CD4-positive, alpha-beta T cell treated with Interleukin-15 for 4 hours (primary cell): ENCODE results near the gene MMP25.
"Not testable (repeated sequence)": the region's sequence is repeated elsewhere in the genome, so short reads cannot be mapped to it uniquely, and the experiment has no call there.

Experiments used
- DNase-seq: peaks from one replicate; pipeline ENCODE4 v3.0.0-alpha.2; 2020; ENCODE audit warnings: low spot score

Gene MMP25

DNA sequence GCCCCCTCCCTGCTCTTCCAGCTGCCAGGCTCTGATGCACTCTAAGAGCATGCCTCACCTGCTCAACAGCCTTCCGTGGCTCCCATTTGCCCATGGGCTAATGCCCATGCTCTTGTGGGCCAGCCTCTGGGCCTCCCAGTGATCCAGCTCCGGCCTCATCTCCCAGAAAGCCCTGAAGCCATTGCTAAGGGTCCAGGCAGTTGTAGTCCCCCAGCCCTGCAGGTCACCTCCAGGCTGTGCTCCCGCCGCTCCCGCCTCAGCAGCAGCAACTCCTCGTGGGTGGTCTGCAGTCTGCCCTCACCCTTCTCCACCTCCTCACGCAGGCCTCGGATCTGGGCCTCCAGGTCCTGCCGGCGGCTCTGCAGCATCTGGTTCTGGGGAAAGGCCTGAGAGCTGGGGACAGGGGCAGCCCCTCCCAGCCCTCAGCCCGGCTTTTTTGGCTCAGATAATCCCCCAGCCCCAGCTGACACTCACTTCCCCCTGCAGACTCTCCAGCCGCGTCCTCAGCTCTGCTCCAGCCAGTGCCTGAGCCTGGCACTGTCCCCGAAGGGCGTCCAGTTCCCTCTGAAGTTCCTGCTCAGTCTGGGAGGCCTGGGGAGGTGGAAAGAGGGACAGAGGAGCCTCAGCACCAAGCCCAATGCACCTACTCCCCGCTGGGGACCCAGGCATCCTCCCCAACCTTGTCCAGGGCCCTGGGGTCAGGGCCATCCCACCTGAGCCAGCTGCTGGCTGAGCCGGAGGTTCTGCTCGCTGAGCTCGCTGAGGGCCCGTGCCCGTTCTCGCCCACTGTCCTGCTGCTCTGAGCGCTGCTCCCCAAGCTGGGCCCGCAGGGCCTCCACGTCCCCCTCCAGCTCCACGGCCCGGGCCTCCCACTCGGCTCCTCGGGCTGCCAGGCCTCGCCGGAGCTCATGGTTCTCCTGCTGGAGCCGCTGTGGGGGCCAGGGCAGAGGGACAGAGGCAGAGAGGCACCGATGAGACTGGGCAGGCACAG lies 15.8 kb upstream of the MMP25 start:
- DNase-seq, result no peak

DNA sequence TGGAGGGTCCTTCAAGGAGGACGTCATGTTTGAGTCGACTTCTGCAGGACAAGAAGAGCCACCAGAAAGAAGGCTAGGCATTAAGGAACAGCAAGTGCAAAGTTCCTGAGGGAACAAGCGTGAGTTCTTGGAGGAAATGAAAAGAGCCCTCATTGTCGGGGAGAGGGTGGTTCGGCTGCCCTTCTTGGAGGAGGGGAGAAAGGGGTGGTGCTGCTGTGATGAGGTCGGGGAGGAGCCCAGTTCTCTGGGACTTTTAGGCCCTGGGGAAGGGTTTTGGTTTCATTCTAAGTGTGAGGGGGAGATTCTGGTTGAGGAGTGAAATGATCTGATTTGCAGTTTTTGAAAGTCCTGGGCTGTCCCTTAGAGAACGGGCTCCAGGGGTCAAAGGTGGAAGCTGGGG lies 13.7 kb upstream of the MMP25 start:
- no peak for DNase-seq

DNA sequence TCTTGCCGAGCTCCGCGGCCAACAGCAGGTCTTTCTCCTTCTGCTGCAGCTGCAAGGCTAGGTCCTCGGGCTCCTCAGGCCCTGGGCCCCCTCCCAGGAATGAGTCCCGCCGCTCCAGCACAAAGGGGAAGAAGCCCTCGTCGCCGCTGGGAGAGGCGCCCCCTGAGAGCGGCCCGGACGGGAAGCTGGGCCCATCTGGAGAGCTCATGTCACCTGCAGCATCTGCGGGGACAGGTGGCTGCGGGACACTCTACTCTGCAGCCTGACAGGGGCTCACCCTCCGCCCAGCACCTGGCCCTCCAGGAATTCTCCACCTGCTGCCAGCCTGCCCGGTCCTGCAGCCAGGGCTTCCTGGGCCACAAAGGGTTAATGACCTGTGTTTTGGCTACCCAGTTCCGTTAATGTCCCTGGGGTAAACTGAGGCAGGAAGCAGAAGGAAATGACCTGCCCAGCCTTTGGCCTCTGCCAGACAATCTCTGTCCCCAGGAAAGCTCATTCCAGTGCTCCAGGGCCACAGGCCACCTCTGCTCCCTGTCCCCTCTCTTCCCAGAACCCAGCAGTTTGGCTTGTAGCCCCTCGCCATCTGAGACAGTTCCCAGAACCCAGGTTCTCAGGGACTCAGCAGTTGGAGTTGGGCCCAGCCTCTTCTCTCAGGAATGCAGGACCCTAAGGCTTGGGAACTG lies 10.9 kb upstream of the MMP25 start:
- no peak for DNase-seq

DNA sequence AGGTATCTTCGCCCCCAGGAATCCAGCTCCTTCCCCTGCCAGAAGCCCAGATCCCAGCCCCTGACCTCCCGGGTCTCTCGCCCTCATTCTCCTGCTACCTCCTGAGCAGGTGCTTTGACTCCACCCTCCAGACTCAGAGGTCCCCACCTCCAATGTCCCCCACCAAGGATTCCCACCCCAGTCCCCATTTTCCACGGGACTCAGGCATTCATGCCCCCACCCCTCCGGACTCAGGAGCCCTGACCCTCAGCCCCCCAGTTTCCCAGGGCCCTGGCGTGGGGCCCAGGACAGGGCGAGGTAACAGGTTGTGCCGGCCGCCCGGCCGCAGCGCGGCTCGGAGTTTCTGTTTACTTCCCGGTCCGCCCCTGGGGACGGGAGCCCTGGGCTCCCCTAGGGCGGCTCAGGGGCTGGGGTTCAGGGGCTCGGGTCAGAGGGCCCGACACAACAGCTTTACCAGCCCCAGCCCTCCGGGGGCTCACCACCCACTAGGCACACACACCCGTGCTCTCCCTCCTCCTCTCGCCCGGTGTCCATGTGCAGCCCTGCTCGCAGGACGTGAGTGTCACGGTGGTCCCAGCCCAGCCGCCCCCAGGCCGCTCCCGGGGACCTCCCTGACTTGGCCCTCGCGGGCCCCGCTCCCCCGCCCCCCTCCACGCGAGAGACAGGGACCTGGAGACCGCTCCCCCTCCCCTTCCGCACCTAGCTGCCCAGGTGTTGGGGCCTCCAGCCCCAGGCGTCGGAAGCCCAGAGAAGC lies 10.2 kb upstream of the MMP25 start:
- DNase-seq, result no peak

DNA sequence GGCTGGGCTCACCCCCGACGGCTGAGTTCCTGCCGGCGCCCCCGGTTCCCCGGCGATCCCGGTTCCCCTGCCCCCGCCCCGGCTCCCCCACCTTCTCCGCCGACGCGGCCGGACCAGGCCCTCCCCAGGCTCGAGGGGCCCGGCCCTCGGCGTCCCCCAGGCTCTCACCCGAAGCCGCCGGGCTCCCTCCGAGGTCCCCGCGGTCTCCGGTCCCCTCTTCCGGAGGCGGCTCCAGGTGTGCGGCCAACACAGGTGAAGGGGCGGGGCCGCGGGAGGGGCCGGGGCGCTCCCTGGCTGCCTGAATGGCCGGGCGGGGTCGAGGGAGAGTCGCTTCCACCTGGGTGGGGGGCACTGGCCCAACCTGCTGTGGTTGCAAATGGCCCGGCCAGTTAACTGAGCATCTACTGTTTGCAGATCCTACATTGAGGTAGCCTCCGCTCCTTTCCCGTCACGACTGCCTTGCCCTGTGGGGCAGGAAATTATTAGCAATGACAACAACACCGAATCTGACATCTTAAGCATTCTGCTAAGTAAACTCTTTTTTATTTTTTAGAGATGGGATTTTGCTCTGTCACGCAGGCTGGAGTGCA lies 9.5 kb upstream of the MMP25 start, which contains the start of gene BICDL2:
Gene BICDL2, minus strand, starts transcription at position 219 of the 590 bp plus-strand sequence. CDS start 1,448 bp downstream, outside the sequence.
- no peak for DNase-seq

DNA sequence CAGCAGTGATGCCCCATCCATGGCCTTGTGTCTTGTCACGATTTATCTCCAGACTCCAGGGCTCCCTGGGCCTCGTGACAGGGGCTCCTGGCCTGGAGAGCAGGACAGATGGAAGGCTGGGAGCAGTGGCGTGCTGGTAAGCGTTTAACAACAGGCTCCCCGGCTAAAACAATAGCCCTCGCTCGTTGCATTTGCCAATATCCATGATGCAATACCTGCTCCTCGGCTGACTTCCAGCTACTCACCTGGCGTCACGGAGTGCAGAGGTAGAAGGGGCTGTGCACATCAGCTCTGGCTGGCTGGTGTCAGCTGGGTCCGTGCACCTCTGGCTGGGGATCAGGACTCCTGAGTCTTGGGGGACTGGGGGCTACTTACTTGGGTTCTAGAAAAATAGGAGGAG lies 8.1 kb upstream of the MMP25 start:
- no peak for DNase-seq

DNA sequence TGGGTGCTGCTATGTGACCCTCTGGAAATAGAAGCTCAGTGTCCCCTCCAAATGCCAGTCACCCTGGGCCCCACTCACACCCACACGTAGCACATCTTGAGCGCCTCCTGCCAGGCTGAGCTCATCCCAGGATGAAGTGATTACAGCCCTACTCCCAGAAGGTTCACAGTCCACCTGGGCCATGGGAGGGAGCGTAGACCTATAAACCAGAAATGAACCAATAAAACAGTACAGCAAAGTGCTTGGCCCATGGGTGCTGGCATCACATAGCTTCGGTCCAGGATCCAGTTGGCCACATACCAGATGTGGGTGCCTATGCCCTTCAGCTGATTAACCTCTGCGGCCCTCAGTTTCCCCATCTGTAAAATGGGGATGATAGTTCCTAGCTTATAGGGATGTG lies 7.5 kb upstream of the MMP25 start:
- DNase-seq, result no peak

DNA sequence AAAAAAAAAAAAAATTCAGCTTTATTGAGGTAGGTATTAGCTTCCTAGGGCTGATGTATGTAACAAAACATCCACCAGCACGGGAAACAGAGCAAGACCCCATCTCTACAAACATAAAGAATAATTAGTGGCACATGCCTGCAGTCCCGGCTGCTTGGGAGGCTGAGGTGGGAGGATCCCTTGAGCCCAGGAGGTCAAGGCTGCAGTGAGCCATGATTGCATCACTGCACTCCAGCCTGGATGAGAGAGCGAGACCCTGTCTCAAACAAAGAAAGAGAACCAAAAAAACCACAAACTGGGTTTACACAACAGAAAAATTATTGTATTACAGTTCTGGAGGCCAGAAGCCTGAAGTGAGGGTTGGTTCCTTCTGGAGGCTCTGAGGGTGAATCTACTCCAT lies 4.0 kb upstream of the MMP25 start:
- DNase-seq, result no peak

DNA sequence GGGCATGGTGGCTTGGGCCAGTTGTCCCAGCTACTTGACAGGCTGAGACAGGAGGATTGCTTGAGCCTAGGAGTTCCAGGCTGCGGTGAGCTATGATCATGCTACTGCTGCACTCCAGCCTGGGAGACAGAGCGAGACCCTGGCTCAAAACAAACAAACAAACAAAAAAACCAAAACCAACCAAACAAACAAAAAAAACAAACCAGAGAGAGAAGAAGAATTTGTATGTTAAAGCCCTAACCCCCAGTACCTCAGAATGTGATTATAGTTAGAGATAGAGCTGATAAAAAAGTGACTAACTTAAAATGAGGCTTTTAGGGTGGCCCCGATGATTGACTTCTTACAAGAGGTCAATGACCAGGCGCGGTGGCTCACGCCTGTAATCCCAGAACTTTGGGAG lies 1.7 kb upstream of the MMP25 start:
- DNase-seq, result no peak

DNA sequence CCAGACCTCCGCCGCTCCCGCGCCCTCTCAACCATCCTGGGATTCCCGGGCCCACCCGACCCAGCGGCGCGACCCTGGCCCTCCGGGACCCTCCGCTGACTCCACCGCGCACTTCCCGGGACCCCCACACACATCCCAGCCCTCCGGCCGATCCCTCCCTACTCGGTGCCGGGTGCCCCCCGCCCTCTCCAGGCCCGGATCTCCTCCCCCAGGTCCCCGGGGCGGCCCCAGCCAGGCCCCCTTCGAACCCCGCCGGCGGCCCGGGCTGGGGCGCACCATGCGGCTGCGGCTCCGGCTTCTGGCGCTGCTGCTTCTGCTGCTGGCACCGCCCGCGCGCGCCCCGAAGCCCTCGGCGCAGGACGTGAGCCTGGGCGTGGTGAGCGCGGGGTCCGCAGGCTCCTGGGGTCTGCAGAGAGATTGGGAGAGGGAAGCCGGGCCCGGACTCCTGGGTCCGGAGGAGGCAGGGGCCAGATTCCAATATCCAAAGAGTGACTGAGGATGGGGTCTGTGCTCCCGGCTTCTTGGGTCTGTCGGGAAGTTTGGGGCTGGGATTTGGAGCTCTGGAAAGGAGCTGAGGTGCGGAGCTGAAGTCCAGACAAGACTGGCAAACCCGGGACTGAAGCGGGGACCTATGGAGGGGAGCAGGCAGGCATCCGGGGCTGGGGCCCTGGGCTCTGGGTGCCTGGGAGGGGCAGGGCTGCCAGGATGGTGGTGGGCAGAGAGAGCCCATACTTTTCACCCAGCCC lies 453 bp downstream of the MMP25 start:
- DNase-seq, result no peak

DNA sequence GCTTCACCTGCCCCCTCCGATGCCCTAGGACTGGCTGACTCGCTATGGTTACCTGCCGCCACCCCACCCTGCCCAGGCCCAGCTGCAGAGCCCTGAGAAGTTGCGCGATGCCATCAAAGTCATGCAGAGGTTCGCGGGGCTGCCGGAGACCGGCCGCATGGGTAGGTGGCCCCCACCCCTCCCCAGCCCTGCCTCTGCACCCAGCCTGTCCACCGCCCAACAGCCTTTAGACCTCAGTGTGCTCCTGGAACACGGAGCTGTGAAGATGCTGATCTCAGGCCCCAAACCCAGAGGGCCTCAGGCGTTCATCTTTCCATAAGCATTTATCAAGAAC lies 993 bp downstream of the MMP25 start:
- no peak for DNase-seq

DNA sequence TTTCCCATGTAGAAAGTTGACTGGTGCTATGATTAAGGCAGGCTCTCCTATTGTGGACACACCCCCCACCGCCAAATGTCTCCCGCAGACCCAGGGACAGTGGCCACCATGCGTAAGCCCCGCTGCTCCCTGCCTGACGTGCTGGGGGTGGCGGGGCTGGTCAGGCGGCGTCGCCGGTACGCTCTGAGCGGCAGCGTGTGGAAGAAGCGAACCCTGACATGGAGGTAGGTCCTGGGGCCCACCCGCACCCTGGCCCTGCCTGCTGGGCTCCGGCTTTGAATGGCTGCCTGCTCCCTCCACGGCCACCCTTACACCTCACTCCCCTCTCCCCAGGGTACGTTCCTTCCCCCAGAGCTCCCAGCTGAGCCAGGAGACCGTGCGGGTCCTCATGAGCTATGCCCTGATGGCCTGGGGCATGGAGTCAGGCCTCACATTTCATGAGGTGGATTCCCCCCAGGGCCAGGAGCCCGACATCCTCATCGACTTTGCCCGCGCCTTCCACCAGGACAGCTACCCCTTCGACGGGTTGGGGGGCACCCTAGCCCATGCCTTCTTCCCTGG lies 3.6 kb downstream of the MMP25 start:
- no peak for DNase-seq

DNA sequence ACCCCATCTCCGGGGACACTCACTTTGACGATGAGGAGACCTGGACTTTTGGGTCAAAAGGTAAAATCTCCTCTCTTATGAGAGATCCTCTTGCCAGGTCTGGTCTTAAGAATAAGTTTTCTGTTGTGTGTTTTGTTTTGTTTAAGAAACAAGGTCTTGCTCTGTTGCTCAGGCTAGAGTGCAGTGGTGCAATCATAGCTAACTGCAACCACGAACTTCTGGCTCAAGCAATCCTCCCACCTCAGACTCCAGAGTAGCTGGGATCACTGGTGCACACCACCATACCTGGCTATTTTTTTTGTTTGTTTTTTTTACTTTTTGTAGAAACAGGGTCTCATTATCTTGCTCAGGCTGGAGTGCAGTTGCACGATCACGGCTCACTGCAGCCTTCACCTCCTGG lies 4.1 kb downstream of the MMP25 start:
- DNase-seq, result no peak

DNA sequence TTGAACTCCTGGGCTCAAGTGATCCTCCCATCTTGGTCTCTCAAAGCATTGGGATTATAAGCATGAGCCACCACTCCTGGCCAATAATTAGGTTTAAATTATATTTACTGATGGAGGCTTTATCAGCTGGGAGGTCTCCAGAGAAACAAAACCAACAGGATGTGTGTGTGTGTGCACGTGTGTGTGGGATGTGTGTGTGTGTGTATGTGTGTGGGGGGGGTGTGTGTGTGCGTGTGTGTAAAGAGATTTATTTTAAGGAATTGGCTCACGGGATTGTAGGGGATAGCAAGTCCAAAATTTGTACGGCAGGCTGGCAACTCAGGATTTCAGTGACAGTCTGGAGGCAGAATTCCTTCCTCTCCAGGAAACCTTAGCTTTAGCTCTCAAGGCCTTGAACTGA lies 4.6 kb downstream of the MMP25 start:
- no peak for DNase-seq

DNA sequence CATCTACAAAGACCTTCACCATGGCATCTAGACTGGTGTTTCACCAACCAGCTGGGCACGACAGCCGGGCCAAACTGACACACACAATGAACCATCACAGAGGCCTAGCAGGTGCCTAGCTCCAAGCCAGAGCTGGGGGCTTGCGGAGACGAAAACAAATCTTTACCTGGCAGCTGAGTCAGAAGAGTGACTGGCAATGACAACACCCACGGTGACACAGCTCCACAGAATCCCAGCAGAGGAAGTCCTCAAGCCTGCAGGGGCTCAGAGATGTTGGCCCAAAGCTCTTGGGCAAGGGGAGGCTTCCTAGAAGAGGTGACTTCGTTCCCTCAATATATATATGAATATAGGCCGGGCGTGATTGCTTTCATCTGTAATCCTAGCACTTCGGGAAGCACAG lies 5.1 kb downstream of the MMP25 start:
- no peak for DNase-seq

DNA sequence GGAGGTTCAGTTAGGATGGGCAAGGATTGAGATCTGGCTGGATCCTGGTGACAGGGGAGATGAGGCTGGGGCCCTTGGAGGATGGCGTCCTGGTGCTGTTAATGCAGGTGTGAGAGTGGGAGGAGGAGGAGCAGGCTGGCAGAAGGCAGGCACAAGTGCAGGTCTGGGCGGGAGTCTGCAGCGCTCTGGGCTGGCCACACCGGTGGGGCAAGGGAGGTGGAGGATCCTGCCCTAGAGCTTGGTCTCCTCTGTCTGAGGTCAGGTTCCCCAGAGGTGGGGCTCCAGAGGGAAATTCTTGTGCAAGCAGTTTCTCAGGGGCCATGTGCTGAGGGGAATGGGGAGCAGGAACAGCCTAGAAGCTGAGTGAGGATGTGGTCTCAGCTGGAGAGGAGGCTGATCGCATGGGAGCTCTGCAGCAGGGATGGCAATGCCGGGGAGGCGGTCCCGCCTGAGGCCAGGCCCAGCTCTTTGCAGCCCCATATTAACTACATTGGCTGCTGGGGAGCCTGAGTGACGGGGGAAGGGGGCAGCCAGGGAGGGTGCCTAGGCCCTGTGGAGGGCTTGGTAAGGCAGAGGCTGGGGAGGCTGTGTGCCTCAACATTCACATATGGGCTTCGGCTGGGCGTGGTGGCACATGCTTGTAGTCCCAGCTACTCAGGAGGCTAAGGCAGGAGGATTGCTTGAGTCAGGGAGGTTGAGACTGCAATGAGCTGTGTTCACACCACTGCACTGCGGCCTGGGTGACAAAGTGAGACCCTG lies 6.4 kb downstream of the MMP25 start:
- DNase-seq, result not testable (repeated sequence)

DNA sequence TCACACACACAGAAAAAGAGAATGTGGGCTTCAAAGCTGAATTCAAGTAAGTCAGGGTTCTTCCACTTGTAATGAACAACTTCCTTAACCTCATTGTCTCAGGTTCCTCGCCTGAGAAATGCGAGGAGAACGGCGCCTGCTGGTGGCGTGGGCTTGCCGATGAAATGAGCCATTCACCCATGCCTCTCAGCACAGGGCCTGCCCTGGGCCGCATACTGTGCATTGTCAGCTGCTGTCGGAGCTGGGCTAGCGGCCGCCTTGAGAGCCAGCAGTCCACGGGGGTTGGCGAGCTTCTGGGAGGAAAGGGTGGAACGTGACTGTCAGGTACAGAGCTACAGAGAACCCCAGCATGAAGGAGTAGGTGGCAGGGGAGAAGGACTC lies 7.0 kb downstream of the MMP25 start:
- DNase-seq, result not testable (repeated sequence)

DNA sequence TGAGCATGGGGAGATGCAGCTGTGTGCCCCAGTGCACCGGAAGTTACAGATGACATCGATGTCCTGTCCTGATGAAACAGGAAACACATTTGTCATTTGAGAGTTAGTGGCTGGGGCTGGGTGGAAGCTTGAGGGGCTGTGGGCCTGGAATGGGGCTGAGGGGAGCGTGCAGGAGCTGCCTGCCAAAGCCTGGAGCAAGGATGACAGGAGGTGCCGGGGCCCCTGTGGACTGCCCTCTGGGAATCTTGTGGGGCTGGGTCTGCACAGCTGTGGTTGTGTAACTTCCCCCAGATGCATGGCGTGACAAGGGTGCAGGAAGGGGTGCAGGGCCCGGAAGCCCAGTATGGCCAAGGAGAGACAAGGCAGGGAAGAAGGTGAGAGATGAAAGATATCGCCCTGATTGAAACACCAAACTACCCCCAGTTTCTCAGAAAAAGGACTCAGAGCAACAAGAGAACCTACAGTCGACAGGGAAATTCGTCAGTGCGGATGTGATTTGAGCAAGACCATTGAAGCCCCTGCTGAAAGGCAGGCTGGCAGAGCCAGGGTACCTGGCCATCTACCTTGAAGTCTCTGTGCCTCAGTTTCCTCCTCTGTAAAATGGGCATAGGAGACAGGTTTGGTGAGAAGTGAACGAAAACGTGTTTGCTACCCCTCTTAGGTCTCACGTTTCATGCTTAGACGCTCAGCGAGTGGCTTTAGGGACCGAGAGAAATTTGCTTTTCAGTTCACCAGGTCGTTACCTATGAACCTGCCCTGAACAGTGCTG lies 8.8 kb downstream of the MMP25 start:
- DNase-seq, result no peak

DNA sequence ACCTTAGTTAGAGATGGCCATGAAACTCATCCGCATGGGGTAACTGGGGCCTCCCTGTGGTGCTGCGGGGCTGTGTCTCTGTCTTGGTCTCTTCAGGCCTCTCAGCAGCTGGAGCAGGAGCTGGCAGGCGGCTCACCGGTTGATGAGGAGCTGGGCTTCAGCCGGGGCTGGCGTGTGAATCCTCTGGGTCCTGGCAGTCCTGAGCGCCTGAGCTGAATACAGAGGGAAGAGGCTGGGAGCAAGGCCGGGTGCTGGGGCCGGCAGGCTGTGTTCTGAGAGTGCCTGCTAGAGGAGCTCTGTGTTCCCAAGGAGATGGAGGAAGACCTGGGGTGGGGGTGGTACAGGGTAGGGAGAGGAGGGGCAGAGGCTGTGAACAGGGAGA lies 9.4 kb downstream of the MMP25 start:
- DNase-seq, result not testable (repeated sequence)
